Loucy (cell line): ENCODE measurements around the gene MOCOS.
"Not testable (repeated sequence)": the region's sequence is repeated elsewhere in the genome, so short reads cannot be mapped to it uniquely, and the experiment has no call there.

ENCODE experiments used
- H2AFZ ChIP-seq: fragments of 200-600 bp; sonication (generic); 2 replicates; pipeline ENCODE4 v1.6.0; 2016; ENCODE audit warnings: antibody characterized with exemption, mild to moderate bottlenecking, low read length, moderate library complexity
- H3F3A ChIP-seq: fragments of 200-600 bp; 2 replicates; pipeline ENCODE4 v1.6.0; 2016; ENCODE audit warnings: antibody characterized with exemption, low read depth, mild to moderate bottlenecking
- H3K27me3 ChIP-seq: fragments of 200-600 bp; sonication (generic); 2 replicates; pipeline ENCODE4 v1.6.1; 2014; ENCODE audit warnings: low read length, mild to moderate bottlenecking; ENCODE audit not compliant: insufficient read depth, poor library complexity, severe bottlenecking
- H3K36me3 ChIP-seq: fragments of 200-600 bp; sonication (generic); 2 replicates; pipeline ENCODE4 v1.6.1; 2016; ENCODE audit warnings: low read length; ENCODE audit not compliant: insufficient read depth
- H3K4me1 ChIP-seq: fragments of 200-600 bp; sonication (generic); 2 replicates; pipeline ENCODE4 v1.5.1; 2014; ENCODE audit warnings: low read length, mild to moderate bottlenecking; ENCODE audit not compliant: insufficient read depth, poor library complexity, severe bottlenecking
- H3K4me2 ChIP-seq: fragments of 200-600 bp; sonication (generic); 2 replicates; pipeline ENCODE4 v1.6.0; 2014; ENCODE audit warnings: antibody characterized with exemption, low read length, low read depth, mild to moderate bottlenecking; ENCODE audit not compliant: poor library complexity, severe bottlenecking
- H3K4me3 ChIP-seq: fragments of 200-600 bp; sonication (generic); 2 replicates; pipeline ENCODE4 v1.5.1; 2014; ENCODE audit warnings: low read length, mild to moderate bottlenecking, mixed read lengths; ENCODE audit not compliant: poor library complexity, severe bottlenecking
- H3K79me2 ChIP-seq: fragments of 200-600 bp; sonication (generic); 2 replicates; pipeline ENCODE4 v1.6.1; 2014; ENCODE audit warnings: low read length; ENCODE audit not compliant: insufficient read depth
- H3K9ac ChIP-seq: fragments of 200-600 bp; sonication (generic); 2 replicates; pipeline ENCODE4 v1.6.0; 2014; ENCODE audit warnings: mild to moderate bottlenecking, low read depth, low read length, moderate library complexity; ENCODE audit not compliant: poor library complexity, severe bottlenecking
- H3K9me2 ChIP-seq: fragments of 200-600 bp; sonication (generic); replicated peaks from 2 replicates; pipeline ENCODE4 v1.6.1; 2016; ENCODE audit warnings: low read depth, low read length, mixed read lengths
- H3K9me3 ChIP-seq: fragments of 200-600 bp; sonication (generic); 2 replicates; pipeline ENCODE4 v1.6.1; 2014; ENCODE audit warnings: mild to moderate bottlenecking, antibody characterized with exemption, low read length, low read depth; ENCODE audit not compliant: insufficient read depth
- H4K20me1 ChIP-seq: fragments of 200-600 bp; sonication (generic); 2 replicates; pipeline ENCODE4 v1.6.0; 2014; ENCODE audit warnings: antibody characterized with exemption, low read length, mild to moderate bottlenecking; ENCODE audit not compliant: insufficient read depth, poor library complexity, severe bottlenecking
- EZH2phosphoT487 ChIP-seq: fragments of 200-600 bp; IDR thresholded peaks from 2 replicates; pipeline ENCODE4 v1.6.1; 2018; ENCODE audit warnings: antibody characterized with exemption, mild to moderate bottlenecking, moderate library complexity, borderline replicate concordance
- TF ChIP-seq, protein P1 (sequence below): fragments of 200-600 bp; sonication (generic); conservative IDR thresholded peaks from 2 replicates; pipeline ENCODE4 v1.5.1; 2014; ENCODE audit warnings: mild to moderate bottlenecking, antibody characterized with exemption, low read length

MOCOS gene

DNA sequence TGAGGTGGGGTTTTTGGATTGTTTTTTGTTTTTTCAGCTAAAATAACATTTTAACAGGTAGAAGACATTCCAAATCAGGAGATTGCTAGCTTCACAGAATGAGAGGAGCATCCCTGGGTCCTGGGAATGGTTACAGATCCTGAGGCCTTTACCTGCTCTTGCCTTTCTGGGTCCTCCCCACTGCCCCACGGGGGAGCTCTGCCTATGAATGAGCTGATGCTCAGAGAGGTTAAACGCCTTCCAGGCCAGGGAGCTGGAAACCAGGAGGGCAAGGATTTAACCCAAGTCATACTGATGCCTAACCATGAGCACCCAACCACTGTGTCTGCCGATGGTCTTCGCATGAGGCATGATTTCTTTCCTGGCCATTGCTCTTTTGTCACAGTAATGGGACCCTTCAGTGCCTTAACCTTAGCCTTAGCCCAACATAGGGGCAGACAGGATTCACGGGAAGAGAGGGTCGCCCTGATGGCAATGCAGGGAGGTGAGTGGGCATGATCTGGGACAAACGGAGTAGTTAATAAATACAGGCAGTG, 16.1 kb downstream of the MOCOS start:
- Histone ChIP-seq H3K4me1 (no peaks in the 10 kb centered on the region), H3K4me3 (no peak overlapping the region), H3F3A (no peaks in the 10 kb centered on the region), H3K9me3 (no peaks in the 10 kb centered on the region), H4K20me1 (no peaks in the 10 kb centered on the region), H3K4me2 (no peak overlapping the region), H3K36me3 (no peaks in the 10 kb centered on the region), H2AFZ (no peak overlapping the region), H3K27me3 (no peaks in the 10 kb centered on the region), H3K9ac (no peak overlapping the region), H3K9me2 (no peaks in the 10 kb centered on the region), H3K79me2 (no peaks in the 10 kb centered on the region)
- TF ChIP-seq EZH2phosphoT487: no peak
- TF ChIP-seq, protein P1, sequence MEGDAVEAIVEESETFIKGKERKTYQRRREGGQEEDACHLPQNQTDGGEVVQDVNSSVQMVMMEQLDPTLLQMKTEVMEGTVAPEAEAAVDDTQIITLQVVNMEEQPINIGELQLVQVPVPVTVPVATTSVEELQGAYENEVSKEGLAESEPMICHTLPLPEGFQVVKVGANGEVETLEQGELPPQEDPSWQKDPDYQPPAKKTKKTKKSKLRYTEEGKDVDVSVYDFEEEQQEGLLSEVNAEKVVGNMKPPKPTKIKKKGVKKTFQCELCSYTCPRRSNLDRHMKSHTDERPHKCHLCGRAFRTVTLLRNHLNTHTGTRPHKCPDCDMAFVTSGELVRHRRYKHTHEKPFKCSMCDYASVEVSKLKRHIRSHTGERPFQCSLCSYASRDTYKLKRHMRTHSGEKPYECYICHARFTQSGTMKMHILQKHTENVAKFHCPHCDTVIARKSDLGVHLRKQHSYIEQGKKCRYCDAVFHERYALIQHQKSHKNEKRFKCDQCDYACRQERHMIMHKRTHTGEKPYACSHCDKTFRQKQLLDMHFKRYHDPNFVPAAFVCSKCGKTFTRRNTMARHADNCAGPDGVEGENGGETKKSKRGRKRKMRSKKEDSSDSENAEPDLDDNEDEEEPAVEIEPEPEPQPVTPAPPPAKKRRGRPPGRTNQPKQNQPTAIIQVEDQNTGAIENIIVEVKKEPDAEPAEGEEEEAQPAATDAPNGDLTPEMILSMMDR: no peak

DNA sequence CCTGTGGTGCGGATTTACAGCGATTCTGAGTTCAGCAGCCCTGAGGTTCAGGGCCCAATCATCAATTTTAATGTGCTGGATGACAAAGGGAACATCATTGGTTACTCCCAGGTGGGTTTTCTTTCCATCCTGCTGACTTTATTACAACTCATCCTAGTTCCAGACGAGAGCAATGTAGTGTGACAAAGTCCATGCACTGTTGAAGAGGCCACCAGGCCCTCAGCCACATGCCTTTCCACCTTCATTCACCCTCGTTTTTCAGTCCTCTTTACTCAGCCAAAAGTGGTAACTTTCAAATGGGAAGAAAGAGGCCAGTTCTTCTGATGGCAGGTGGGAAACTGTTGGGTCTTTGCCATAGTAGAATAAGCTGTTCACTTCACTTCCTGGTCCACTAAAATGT, 17.9 kb downstream of the MOCOS start:
- Histone ChIP-seq H3K9ac (no peak overlapping the region), H3K9me3 (no peaks in the 10 kb centered on the region), H3K4me3 (no peak overlapping the region), H3K27me3 (no peaks in the 10 kb centered on the region), H3K4me2 (no peak overlapping the region), H2AFZ (no peak overlapping the region), H3K4me1 (no peaks in the 10 kb centered on the region), H3K9me2 (no peaks in the 10 kb centered on the region), H3K36me3 (no peaks in the 10 kb centered on the region), H3F3A (no peaks in the 10 kb centered on the region), H3K79me2 (no peaks in the 10 kb centered on the region), H4K20me1 (no peaks in the 10 kb centered on the region)
- no peak for TF ChIP-seq EZH2phosphoT487
- TF ChIP-seq, protein P1: no peak

DNA sequence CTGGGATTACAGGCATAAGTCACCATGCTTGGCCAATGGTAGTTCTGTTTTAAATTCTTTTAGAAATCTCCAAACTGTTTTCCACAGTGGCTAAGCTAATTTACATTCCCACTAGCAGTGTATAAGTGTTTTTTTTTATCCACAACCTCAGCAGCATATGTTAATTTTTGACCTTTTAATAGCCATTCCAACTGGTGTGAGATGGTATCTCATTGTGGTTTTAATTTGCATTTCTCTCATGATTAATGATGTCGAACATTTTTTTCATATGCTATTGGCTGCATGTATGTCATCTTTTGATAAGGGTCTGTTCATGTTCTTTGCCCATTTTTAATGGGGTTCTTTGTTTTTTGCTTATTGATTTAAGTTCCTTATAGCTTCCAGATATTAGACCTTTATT, 20.0 kb downstream of the MOCOS start:
- H3K36me3 ChIP-seq: no peaks in the 10 kb centered on the region
- no peaks in the 10 kb centered on the region for H3K4me1 ChIP-seq
- H2AFZ ChIP-seq: no peak overlapping the region
- no peaks in the 10 kb centered on the region for H3K79me2 ChIP-seq
- no peaks in the 10 kb centered on the region for H3F3A ChIP-seq
- H3K9me3 ChIP-seq: no peaks in the 10 kb centered on the region
- no peak overlapping the region for H3K4me3 ChIP-seq
- TF ChIP-seq, protein P1: no peak
- TF ChIP-seq EZH2phosphoT487: no peak
- no peaks in the 10 kb centered on the region for H4K20me1 ChIP-seq
- no peak overlapping the region for H3K4me2 ChIP-seq
- no peak overlapping the region for H3K9ac ChIP-seq
- no peaks in the 10 kb centered on the region for H3K9me2 ChIP-seq
- H3K27me3 ChIP-seq: no peaks in the 10 kb centered on the region

DNA sequence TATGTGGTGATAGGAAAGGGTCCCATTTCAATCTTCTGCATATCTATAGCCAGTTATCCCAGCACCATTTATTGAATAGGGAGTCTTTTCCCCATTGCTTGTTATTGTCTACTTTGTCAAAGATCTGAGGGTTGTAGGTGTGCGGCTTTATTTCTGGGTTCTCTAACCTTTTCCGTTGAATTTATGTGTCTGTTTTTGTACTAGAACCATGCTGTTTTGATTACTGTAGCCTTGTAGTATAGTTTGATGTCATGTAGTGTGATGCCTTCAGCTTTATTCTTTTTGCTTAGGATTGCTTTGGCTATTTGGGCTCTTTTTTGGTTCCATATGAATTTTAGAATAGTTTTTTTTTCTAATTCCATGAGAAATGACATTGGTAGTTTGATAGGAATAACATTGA, 20.7 kb downstream of the MOCOS start:
- H3K79me2 ChIP-seq, H3K4me2 ChIP-seq, H2AFZ ChIP-seq, H4K20me1 ChIP-seq, H3K36me3 ChIP-seq, H3K9ac ChIP-seq, H3K4me3 ChIP-seq, H3K9me3 ChIP-seq, H3K4me1 ChIP-seq, H3F3A ChIP-seq, H3K9me2 ChIP-seq, H3K27me3 ChIP-seq: not testable (repeated sequence)
